ENCODE data around the gene TSBP1.
"Not testable (repeated sequence)": the region's sequence is repeated elsewhere in the genome, so short reads cannot be mapped to it uniquely, and the experiment has no call there.

Gene TSBP1

GRCh38 chr6:32318501-32318900, 53.2 kb downstream of the TSBP1 start:
- no peak overlapping the region for H3K4me3 ChIP-seq (ENCODE audit: low read depth, low read length)
- no peak for TF ChIP-seq CTCF (IDR thresholded peaks at IDR 0.05; ENCODE audit: control insufficient read depth, extremely low read depth, insufficient read depth)
- DNase-seq (ENCODE audit: low read depth) = no peak

DNA sequence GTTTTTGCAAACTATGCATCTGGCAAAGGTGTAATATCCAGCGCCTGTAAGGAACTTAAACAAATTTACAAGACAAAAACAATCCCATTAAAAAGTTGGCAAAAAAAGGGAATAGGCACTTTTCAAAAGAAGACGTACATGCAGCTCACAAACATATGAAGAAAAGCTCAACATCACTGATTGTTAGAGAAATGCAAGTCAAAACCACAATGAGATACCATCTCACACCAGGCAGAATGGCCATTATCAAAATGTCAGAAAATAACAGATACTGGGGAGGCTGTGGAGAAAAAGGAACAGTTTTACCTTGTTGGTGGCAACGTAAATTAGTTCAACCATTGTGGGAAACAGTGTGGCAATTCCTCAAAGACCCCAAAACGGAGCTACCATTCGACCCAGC, 54.2 kb downstream of the TSBP1 start:
- no peak overlapping the region for H3K4me3 ChIP-seq (ENCODE audit: low read depth, low read length)
- DNase-seq (ENCODE audit: low read depth) = no peak
- no peak for TF ChIP-seq CTCF (IDR thresholded peaks at IDR 0.05; ENCODE audit: control insufficient read depth, extremely low read depth, insufficient read depth)

- TF ChIP-seq CTCF (IDR thresholded peaks at IDR 0.05; ENCODE audit: control insufficient read depth, extremely low read depth, insufficient read depth) = no peak
- H3K4me3 ChIP-seq (ENCODE audit: low read depth, low read length) = no peak overlapping the region
- DNase-seq (ENCODE audit: low read depth) = no peak
Observed at GRCh38 chr6:32313964-32314363, 57.7 kb downstream of the TSBP1 start.

- H3K4me3 ChIP-seq (ENCODE audit: low read depth, low read length) = no peak overlapping the region
- TF ChIP-seq CTCF (IDR thresholded peaks at IDR 0.05; ENCODE audit: control insufficient read depth, extremely low read depth, insufficient read depth) = no peak
- DNase-seq (ENCODE audit: low read depth) = no peak
Observed at GRCh38 chr6:32298632-32299336, 72.9 kb downstream of the TSBP1 start.

DNA sequence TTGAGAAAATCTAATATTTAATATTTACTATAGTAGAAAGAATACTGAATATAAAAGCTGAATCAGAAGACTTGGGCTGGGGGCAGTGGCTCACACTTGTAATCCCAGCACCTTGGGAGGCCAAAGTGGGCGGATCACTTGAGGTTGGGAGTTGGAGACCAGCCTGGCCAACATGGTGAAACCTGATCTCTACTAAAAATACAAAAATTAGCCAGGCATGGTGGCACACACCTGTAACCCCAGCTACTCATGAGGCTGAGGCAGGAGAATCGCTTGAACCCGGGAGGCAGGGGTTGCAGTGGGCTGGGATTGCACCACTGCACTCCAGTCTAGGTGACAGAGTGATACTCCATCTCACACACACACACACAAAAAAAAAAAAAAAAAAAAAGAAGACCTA, 76.7 kb downstream of the TSBP1 start:
- not testable (repeated sequence) for DNase-seq (ENCODE audit: low read depth); H3K4me3 ChIP-seq (ENCODE audit: low read depth, low read length)

GRCh38 chr6:32294566-32294965, 77.1 kb downstream of the TSBP1 start:
- DNase-seq (ENCODE audit: low read depth) = no peak
- TF ChIP-seq CTCF (IDR thresholded peaks at IDR 0.05; ENCODE audit: control insufficient read depth, extremely low read depth, insufficient read depth) = no peak
- H3K4me3 ChIP-seq (ENCODE audit: low read depth, low read length) = no peak overlapping the region

DNA sequence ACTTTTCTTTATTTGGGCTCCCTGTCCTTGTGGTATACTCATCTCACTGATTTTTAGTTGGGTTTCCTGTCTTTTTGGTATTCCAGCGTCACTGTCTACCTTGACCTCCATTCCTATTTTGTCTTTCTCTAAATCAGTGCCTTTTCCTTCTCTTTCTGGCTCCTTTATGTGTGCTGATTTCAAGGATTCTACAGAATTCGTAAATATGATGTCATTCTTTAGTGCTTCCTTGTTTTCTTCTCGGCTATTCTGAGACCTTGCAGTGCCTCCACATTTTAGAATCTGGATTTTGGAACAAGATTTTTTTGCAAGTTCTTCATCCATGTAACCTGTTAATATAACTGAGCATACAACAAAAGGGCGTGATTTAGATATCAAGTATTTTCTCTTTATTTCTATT, 78.0 kb downstream of the TSBP1 start:
- TF ChIP-seq CTCF (IDR thresholded peaks at IDR 0.05; ENCODE audit: control insufficient read depth, extremely low read depth, insufficient read depth) = no peak
- no peak for DNase-seq (ENCODE audit: low read depth)

More for the DNA sequence above, 78.0 kb downstream of the TSBP1 start:
- no peak overlapping the region for H3K4me3 ChIP-seq (ENCODE audit: low read depth, low read length)

Data from LNCaP clone FGC (cell line).